Measurements from ENCODE around the gene DHCR24.

- TF ChIP-seq CTCF (conservative IDR thresholded peaks at IDR 0.05): no peak
- TF ChIP-seq ZFX (IDR thresholded peaks at IDR 0.05): no peak
Measured at GRCh38 chr1:54813485-54814125, 73.4 kb downstream of the DHCR24 start.
